ENCODE results near the gene NT5C3B.

The NT5C3B gene

DNA sequence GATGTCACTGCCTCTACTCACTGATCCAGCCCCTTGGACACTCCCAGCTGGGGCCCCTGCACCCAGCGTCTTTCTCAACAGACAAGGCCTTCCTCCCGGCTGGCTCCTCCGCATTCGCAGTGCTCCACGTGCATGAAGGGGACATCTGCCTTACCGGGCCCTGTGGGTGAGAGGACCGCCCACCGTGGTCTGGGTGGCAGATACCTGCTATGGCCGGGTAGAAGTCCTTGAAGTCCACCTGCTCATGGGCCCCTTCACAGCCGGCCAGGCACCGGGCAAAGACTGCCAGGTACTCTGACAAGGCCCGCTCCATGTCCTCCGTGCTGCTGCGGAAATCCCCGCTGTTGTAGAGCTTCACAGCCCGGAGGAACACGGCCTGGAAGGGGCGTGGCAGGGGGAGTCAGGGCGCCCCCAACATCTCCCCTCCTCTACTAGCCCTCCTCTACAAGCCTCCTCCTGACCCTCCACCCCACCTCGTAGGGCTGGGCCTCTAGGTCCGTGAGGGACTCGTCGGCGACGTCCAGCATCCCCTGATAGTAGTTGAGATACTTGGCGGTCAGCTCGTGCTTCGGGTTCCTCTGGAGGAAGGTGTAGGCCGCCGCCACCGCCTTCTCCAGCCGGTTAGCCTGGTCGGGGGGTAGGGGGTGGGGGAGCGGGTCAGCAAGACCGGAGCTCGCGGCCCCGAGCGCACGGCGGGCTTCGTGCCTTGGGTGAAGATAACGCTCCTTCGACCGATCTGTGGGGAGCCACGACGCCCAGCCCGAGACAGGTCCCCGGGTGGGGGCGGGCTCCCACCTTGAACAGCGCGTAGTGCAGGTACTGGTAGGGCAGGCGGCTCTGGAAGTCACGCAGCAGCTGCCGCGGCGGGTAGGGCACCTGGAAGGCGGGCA is 25.1 kb downstream of the NT5C3B start:
- Histone ChIP-seq H3K9ac (ENCODE audit: low read depth, low read length) (peak overlapping the region; percentile 70), H3K36me3 (ENCODE audit: insufficient read depth, low read length) (no peaks in the 10 kb centered on the region), H3K9me3 (ENCODE audit: control insufficient read depth, insufficient read depth, low read length) (peaks cover 3% of the 10 kb centered on the region; the same call in 1 of the 2 replicates), H3K4me1 (ENCODE audit: insufficient read depth, low read length) (no peaks in the 10 kb centered on the region; the same call in 1 of the 2 replicates)

- Histone ChIP-seq H3K36me3 (ENCODE audit: insufficient read depth, low read length) (no peaks in the 10 kb centered on the region), H3K9ac (ENCODE audit: low read depth, low read length) (no peak overlapping the region), H3K4me1 (ENCODE audit: insufficient read depth, low read length) (no peaks in the 10 kb centered on the region), H3K9me3 (ENCODE audit: control insufficient read depth, insufficient read depth, low read length) (peaks cover 3% of the 10 kb centered on the region; the same call in 1 of the 2 replicates)
Measured at GRCh38 chr17:41806685-41807445, 29.2 kb downstream of the NT5C3B start.

DNA sequence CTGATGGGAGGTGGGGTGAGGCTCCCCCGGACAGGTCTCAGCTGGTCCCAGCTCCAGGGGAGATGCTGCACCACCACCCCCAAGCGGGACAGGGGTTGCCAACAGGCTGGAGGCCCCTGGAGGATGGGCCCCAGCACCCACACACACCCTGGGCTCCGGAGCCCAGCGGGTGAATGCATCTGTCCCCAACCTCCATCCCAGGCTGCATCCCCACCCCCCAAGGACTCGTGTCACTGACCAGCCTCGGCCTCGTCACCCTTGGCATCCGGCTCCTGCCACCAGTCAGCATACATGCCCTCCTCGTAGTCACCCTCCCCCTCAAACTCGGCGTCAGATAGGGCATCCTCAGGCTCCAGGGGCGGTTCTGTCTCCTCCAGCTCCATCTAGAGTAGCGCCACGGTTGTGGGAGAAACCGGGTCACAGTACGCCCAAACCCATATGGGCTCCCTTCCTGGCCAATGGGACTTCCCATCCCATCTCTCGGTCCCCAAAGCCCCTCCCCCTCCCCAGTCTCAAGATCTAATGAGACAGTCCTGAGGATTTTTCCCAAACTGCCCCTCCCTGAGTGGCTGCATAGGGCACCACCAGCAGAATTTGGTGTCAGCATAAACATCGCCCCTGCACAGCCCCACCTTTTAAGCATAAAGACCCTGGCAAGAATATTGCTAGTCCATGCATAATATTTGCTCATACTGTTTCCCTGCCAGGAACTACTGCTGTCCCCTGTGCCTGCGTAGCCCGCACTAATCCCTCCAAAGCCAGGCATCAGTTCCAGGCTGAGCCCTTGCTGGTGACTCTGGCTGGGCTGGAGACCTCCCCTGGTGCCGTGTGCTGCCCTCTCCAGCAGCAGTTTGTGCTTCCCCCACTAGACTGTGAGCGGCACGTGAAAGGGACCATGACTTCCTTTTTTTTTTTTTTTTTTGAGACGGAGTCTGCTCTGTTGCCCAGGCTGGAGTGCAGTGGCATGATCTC is 32.7 kb downstream of the NT5C3B start:
- Histone ChIP-seq H3K9ac (ENCODE audit: low read depth, low read length) (no peak overlapping the region), H3K4me1 (ENCODE audit: insufficient read depth, low read length) (peaks cover 10% of the 10 kb centered on the region; the same call in 1 of the 2 replicates), H3K36me3 (ENCODE audit: insufficient read depth, low read length) (no peaks in the 10 kb centered on the region), H3K9me3 (ENCODE audit: control insufficient read depth, insufficient read depth, low read length) (no peaks in the 10 kb centered on the region)

DNA sequence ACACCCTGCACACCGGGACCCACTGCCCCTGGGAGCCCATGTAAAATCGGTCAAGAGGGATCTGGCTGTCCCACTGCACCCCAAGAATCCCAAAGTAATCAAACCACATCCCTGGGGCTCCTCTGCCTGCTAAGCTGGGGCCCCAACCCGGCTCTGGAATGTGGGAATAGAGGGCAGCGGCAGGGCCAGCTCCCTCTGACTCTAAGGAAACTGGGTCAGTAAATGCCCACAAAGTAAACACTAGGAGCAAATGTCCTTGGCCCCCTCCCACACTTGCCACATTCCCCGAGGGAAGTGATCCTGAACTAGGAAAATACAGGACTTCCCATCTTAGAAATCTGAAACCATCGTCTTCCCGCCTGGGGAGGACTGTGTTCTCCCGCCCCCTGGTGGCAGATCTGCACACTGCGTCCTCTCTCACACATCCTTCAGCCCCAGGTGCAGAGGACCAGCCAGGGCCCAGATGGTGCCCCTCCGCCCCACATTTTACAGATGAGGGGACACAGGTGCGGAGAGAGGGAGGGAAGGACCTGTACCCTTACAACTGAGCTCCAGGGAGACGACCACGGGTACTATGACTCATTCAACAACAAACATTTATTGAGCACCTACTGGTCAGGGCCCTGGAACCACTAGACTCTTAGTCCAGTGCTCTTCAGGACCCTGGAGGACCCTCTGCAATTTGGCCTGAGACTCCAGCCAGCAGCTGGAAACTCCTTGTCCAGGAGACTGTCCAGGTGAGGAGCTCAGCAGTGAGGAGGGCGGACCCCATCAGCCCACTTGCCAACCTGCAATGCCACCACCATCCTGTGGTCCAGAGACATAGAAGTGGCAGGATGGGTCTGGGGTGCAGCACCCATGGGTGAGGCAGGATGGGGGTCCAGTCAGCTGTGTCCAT is 34.4 kb downstream of the NT5C3B start:
- no peaks in the 10 kb centered on the region for H3K36me3 ChIP-seq (ENCODE audit: insufficient read depth, low read length)
- H3K9me3 ChIP-seq (ENCODE audit: control insufficient read depth, insufficient read depth, low read length): no peaks in the 10 kb centered on the region
- peaks cover 10% of the 10 kb centered on the region; the same call in 1 of the 2 replicates for H3K4me1 ChIP-seq (ENCODE audit: insufficient read depth, low read length)
- H3K9ac ChIP-seq (ENCODE audit: low read depth, low read length): peak overlapping the region; percentile 26; the same call in 1 of the 2 replicates

DNA sequence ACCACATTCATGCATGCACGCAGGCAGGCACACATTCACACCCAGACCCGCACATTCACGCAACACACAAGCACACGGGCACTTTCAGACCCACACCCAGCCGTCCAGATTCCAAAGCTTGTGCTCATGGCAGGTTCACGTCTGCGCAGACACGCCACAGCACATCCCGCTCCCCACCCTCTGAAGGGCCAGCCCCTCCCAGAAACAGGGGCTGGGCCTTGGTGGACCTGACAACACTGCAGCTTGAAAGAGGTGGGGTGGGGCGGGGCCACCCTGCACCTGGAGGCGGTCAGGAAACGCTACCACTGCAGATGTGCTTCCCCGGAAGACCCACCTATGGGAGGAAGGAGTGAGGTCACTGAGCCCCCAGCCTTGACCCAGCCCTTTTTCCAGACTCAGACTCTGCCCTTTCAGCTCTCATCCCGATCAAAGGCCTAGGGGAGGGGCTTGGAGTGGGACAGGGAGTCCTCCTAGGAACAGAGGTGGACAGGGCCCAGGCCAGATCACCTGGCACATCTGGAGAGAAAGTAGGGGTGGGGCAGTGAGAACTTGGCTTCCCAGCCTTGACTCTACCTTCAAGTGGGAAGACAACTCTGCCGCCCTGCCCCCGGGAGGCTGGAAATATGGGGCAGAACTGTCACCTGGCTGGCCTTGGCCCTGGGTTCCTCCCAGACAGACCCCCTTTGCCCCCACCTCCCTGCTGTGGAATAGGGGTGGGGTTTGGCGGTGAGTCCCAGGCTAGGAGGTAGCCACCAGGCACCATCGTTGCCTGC is 35.2 kb downstream of the NT5C3B start:
- no peaks in the 10 kb centered on the region for H3K9me3 ChIP-seq (ENCODE audit: control insufficient read depth, insufficient read depth, low read length)
- H3K36me3 ChIP-seq (ENCODE audit: insufficient read depth, low read length): no peaks in the 10 kb centered on the region
- H3K4me1 ChIP-seq (ENCODE audit: insufficient read depth, low read length): peaks cover 10% of the 10 kb centered on the region; the same call in 1 of the 2 replicates
- peak overlapping the region; percentile 26; the same call in 1 of the 2 replicates for H3K9ac ChIP-seq (ENCODE audit: low read depth, low read length)

DNA sequence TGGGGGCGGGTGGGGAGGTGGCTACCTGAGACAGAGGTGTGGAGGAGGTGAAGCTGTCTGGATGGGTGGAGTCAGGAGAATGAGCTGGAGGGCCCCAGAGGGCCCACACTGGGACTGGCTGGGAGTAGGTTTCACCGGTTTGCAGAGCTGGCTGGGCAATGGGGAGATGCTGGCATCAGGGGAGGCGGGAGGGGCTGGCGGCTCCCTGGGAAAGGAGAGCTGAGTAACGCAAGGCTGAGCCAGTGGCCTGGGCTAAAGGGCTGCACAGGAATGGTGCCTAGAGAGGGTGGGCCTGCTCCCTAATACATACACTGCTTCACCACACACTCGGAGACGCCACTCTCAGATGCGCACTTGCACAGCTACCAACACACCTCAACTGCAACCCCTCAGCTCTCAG is 36.7 kb downstream of the NT5C3B start:
- Histone ChIP-seq H3K36me3 (ENCODE audit: insufficient read depth, low read length) (no peaks in the 10 kb centered on the region), H3K9me3 (ENCODE audit: control insufficient read depth, insufficient read depth, low read length) (no peaks in the 10 kb centered on the region), H3K9ac (ENCODE audit: low read depth, low read length) (no peak overlapping the region), H3K4me1 (ENCODE audit: insufficient read depth, low read length) (peaks cover 13% of the 10 kb centered on the region; the same call in 1 of the 2 replicates)

- no peaks in the 10 kb centered on the region for H3K36me3 ChIP-seq (ENCODE audit: insufficient read depth, low read length)
- H3K9ac ChIP-seq (ENCODE audit: low read depth, low read length): no peak overlapping the region
- H3K9me3 ChIP-seq (ENCODE audit: control insufficient read depth, insufficient read depth, low read length): no peaks in the 10 kb centered on the region
- peaks cover 23% of the 10 kb centered on the region; the same call in 1 of the 2 replicates for H3K4me1 ChIP-seq (ENCODE audit: insufficient read depth, low read length)
Measured at GRCh38 chr17:41797377-41797776, 38.7 kb downstream of the NT5C3B start.

DNA sequence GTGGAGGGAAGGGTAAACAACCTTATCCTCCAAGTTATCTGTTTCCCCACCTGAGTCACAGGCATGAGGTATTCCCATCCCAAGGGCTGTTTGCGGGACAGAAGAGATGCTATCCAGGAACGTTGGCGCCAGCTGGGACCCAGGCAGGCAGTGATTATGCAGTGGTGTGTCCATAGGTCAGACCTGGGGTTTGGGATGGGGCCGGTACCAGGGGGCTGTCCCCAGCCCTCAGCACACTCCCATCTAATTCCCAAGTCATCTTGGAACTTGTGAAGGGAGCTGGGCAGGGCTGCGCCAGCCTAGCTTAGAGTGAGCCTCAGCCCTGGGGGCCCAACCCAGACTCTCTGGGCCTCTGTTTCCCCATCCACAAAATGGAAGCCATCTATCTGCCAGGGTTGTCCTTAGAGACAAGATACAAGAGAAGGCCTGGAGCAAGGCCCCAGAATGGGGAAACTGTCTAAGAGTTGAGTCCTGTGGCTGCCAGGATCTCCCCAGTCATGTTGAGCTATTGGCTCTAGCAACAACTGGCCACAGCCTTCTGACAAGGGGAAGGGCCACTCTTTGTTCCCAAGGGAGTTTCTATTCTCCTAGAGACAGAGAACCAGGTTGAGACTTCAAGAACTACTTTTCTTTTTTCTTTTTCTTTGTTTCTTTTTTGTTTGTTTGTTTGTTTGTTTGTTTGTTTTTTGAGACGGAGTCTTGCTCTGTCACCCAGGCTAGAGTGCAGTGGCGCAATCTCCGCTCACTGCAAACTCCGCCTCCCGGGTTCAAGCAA is 39.7 kb downstream of the NT5C3B start:
- H3K9me3 ChIP-seq (ENCODE audit: control insufficient read depth, insufficient read depth, low read length): no peaks in the 10 kb centered on the region
- no peaks in the 10 kb centered on the region for H3K36me3 ChIP-seq (ENCODE audit: insufficient read depth, low read length)
- peaks cover 22% of the 10 kb centered on the region; the same call in 1 of the 2 replicates for H3K4me1 ChIP-seq (ENCODE audit: insufficient read depth, low read length)
- H3K9ac ChIP-seq (ENCODE audit: low read depth, low read length): no peak overlapping the region

DNA sequence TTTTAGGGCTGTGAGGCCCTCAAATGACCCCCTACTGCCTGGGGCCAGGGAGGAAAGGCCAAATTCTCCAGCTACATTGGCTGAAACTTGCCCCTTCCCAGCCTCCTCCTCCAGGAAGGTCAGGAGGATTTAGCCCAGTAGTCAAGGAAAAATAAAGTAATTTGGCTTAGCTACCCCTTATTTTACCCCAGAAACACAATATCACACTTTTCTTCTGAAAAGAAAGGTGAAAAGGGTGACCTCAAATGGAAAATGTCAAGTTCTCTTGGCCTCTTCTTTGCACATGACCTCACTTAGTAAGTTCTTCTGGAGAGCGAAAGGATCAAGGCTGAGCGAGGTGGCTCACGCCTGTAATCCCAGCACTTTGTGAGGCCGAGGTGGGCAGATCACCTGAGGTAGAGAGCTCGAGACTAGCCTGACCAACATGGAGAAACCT is 41.5 kb downstream of the NT5C3B start:
- H3K4me1 ChIP-seq (ENCODE audit: insufficient read depth, low read length): peaks cover 14% of the 10 kb centered on the region; the same call in 1 of the 2 replicates

GRCh38 chr17:41793784-41794539 is 42.1 kb downstream of the NT5C3B start:
- Histone ChIP-seq H3K36me3 (ENCODE audit: insufficient read depth, low read length) (no peaks in the 10 kb centered on the region), H3K9ac (ENCODE audit: low read depth, low read length) (peak overlapping the region; percentile 12; the same call in 1 of the 2 replicates), H3K9me3 (ENCODE audit: control insufficient read depth, insufficient read depth, low read length) (no peaks in the 10 kb centered on the region), H3K4me1 (ENCODE audit: insufficient read depth, low read length) (peaks cover 13% of the 10 kb centered on the region; the same call in 1 of the 2 replicates)

More for the DNA sequence above, 41.5 kb downstream of the NT5C3B start:
- no peaks in the 10 kb centered on the region for H3K36me3 ChIP-seq (ENCODE audit: insufficient read depth, low read length)
- H3K9ac ChIP-seq (ENCODE audit: low read depth, low read length): no peak overlapping the region
- H3K9me3 ChIP-seq (ENCODE audit: control insufficient read depth, insufficient read depth, low read length): no peaks in the 10 kb centered on the region
